GM13976 (cell line): ENCODE measurements around the gene PXDC1.
"Not testable (repeated sequence)": the region's sequence is repeated elsewhere in the genome, so short reads cannot be mapped to it uniquely, and the experiment has no call there.

ENCODE experiments used
- DNase-seq: peaks from one replicate; pipeline ENCODE4 v3.0.0; 2012; ENCODE audit warnings: low spot score
- in situ Hi-C: fragments of 300-500 bp; cut with MboI; formaldehyde crosslinking; loops from one replicate; pipeline ENCODE4 v1.12.0; 2022; ENCODE audit warnings: low sequenced_read_pairs, mixed read lengths, inconsistent platforms; ENCODE audit not compliant: unreplicated experiment
- TF ChIP-seq, protein P1 (sequence below): IDR thresholded peaks from 2 replicates; pipeline ENCODE4 v1.5.1; 2012; ENCODE audit warnings: borderline replicate concordance, mild to moderate bottlenecking; ENCODE audit not compliant: insufficient read depth; ENCODE audit errors: extremely low read depth, missing control alignments, control extremely low read depth

The PXDC1 gene

GRCh38 chr6:3725145-3726047, 26.1 kb downstream of the PXDC1 start:
- TF ChIP-seq, protein P1, sequence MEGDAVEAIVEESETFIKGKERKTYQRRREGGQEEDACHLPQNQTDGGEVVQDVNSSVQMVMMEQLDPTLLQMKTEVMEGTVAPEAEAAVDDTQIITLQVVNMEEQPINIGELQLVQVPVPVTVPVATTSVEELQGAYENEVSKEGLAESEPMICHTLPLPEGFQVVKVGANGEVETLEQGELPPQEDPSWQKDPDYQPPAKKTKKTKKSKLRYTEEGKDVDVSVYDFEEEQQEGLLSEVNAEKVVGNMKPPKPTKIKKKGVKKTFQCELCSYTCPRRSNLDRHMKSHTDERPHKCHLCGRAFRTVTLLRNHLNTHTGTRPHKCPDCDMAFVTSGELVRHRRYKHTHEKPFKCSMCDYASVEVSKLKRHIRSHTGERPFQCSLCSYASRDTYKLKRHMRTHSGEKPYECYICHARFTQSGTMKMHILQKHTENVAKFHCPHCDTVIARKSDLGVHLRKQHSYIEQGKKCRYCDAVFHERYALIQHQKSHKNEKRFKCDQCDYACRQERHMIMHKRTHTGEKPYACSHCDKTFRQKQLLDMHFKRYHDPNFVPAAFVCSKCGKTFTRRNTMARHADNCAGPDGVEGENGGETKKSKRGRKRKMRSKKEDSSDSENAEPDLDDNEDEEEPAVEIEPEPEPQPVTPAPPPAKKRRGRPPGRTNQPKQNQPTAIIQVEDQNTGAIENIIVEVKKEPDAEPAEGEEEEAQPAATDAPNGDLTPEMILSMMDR: no peak
- in situ Hi-C loops: loop anchor here (25.0 kb wide), 1 partner anchor 437 kb away; no protein-coding TSS in a partner anchor
- DNase-seq: no peak

DNA sequence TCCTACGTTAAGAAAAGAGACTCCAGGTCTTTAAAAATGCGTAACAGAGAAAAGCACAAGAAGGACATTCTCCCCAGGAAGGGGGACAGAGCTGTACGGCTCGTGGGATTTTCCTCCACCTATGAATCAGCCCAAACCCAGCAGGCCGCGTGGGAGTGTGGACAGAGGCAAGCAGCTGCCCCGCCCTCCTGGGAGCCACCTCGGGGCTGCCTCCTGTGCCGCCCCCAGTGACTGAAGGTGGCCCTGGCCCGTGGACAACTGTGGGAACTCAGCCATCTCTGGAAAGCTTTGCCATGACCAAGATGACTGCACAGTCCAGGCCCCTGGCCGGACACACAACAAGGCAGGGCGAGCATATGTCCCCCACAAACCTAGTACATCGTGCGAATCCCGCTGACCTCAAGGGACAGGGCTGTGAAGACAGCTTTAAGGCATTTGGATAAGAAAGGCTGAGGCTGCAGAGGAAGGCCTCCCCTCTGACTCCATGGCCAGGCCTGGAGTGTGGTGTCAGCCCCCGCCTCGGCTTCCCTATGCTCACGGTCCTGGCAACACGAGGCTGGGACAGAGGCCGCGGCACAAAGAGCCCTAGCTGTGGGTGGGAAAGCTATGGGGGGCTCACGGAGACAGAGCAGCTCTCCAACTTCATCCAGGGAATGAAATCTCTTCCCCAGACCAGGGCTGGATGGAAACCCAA, 26.9 kb downstream of the PXDC1 start:
- TF ChIP-seq, protein P1: no peak
- no peak for DNase-seq
- in situ Hi-C loops: loop anchor here (25.0 kb wide), 1 partner anchor 438 kb away; no protein-coding TSS in a partner anchor

GRCh38 chr6:3723966-3724365, 27.5 kb downstream of the PXDC1 start:
- in situ Hi-C loops: no loop called here
- no peak for DNase-seq
- TF ChIP-seq, protein P1: no peak

DNA sequence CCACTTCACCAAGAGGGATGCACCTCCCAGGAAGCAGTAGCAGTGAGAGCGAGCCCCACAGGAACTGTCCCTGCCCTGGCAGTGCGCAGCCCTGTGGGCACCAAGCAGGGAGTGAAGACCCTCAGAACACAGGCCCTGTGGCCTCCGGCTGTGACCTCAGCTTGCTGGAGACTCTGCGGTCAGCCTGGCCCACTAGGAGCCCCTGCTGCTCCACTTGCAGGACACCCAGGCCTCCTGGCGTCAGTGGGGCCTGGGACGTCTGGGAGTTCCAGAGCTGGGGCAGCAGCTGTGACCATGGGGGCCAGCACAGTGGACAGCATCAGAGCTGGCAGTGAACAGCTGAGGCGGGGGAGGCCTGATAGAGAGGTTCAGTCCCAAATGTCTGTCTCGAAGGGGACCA, 28.3 kb downstream of the PXDC1 start:
- DNase-seq: no peak
- TF ChIP-seq, protein P1: no peak
- in situ Hi-C loops: no loop called here

GRCh38 chr6:3722785-3723184, 28.7 kb downstream of the PXDC1 start:
- DNase-seq: no peak
- TF ChIP-seq, protein P1: no peak
- in situ Hi-C loops: no loop called here

DNA sequence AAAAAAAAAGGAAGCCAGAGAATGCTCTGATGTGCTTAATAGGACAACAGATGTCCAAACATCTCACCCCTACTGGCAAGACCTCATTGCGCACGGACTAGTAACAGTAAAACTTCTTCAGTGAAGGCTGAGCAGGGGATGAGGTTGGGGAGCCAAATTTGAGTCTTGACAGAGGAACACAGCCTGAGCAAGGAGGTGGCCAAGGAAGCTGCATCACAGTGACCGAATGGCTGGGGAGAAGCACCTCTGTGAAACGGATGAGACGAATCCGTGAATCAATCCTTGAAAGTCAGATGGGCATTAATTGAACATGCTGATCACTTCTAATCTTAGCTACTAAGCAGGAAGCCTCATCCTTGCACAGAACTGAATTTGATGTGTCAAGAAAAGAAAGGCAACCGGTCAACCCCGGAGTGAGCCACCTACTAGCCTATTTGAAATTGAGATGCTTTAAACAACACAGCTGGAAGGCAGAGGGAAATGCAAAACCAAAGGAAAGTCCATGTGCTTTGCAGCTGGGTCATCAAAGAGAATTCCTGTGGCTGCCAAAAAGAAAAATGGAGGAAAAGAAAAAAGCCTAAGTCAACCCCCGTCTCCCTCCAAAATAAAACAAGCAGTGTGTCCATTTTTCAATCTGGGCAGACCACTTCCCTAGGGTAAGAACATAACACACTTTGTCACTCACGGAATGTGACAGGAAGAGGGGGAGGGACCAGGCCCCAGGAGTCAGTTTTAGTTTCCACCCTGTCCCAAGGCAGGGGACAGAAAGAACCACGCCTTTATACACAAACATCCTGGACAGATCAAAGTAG, 29.5 kb downstream of the PXDC1 start:
- in situ Hi-C loops: no loop called here
- no peak for DNase-seq
- TF ChIP-seq, protein P1: no peak

- DNase-seq, in situ Hi-C loops: not testable (repeated sequence)
Measured at GRCh38 chr6:3720770-3721169, 30.7 kb downstream of the PXDC1 start.
